A549 (cell line): ENCODE data around the gene FRMD4A. TPM values are rescaled to one million over a fixed set of nuclear protein-coding genes. Genes with fewer than 3 reads are reported as not detected.

Source experiments
- ATAC-seq, 2 experiments: fragments of 200-7000 bp in 1 of 2; fragments of >200 bp in 1 of 2; cut with Nextera tagmentation in 1 of 2; cut with Tn5 transposase in 1 of 2; 3 replicates each; pipeline versions ENCODE4 v1.8.0 to v1.9.1; 2018 to 2020; ENCODE audit warnings: mild to moderate bottlenecking in 1 of 2, moderate library complexity in 1 of 2
- CTCF ChIA-PET: fragments of 300-600 bp; sonication (Branson Sonifier 250); formaldehyde crosslinking; extraction: SDS; loops from one replicate; lab custom pipeline; 2021; ENCODE audit warnings: antibody characterized with exemption, inconsistent platforms; lab: Yijun Ruan, JAX
- POLR2A ChIA-PET: fragments of 350-600 bp; formaldehyde crosslinking; extraction: SDS; loops from one replicate; lab custom pipeline; 2021; ENCODE audit warnings: antibody characterized with exemption, inconsistent platforms; lab: Yijun Ruan, JAX
- DNase-seq, 2 experiments: peaks; one replicate each; pipeline versions ENCODE4 v3.0.0 to v3.0.0-alpha.2; 2011 to 2016; ENCODE audit warnings: low read depth in 1 of 2, low spot score in 1 of 2
- FAIRE-seq: peaks from 2 replicates; lab custom pipeline; 2011; peaks lifted over from hg19 to GRCh38; lab: Jason Lieb, UNC
- H3K27ac ChIP-seq, 2 experiments: fragments of >200 bp; sonication (Bioruptor Twin); formaldehyde crosslinking; 3 replicates each; pipeline ENCODE4 v1.5.1; 2016 to 2017
- H3K4me1 ChIP-seq: fragments of >200 bp; sonication (Bioruptor Twin); formaldehyde crosslinking; 3 replicates; pipeline ENCODE4 v1.6.1; 2016
- H3K4me2 ChIP-seq: fragments of >200 bp; sonication (Bioruptor Twin); formaldehyde crosslinking; 3 replicates; pipeline ENCODE4 v1.6.1; 2016
- H3K4me3 ChIP-seq: fragments of >200 bp; sonication (Bioruptor Twin); formaldehyde crosslinking; 3 replicates; pipeline ENCODE4 v1.5.1; 2016
- H3K9me3 ChIP-seq: fragments of >200 bp; sonication (Bioruptor Twin); formaldehyde crosslinking; 3 replicates; pipeline ENCODE4 v1.6.1; 2016
- ATOH8 ChIP-seq: fragments of 250-450 bp; sonication (Bioruptor Pico); IDR thresholded peaks from 2 replicates; pipeline ENCODE4 v1.5.0; 2020; ENCODE audit warnings: low read depth, mild to moderate bottlenecking, moderate library complexity
- BCL3 ChIP-seq: fragments of >200 bp; sonication (Bioruptor Twin); formaldehyde crosslinking; IDR thresholded peaks from 3 replicates; pipeline ENCODE4 v1.6.1; 2016
- BHLHE40 ChIP-seq: IDR thresholded peaks from 2 replicates; pipeline ENCODE4 v1.6.1; 2012; ENCODE audit warnings: low read depth, low read length, inconsistent platforms
- CBX2 ChIP-seq: fragments of 200-600 bp; sonication (generic); IDR thresholded peaks from 2 replicates; pipeline ENCODE4 v1.6.1; 2016; ENCODE audit warnings: low read depth, mild to moderate bottlenecking, borderline replicate concordance
- CBX8 ChIP-seq: fragments of 200-600 bp; sonication (generic); IDR thresholded peaks from 2 replicates; pipeline ENCODE4 v1.6.1; 2016
- CHD2 ChIP-seq: fragments of 150-350 bp; IDR thresholded peaks from 2 replicates; pipeline ENCODE4 v1.6.1; 2014; ENCODE audit warnings: low read length; ENCODE audit not compliant: partially characterized antibody
- CTCF ChIP-seq: fragments of >200 bp; sonication (Bioruptor Twin); formaldehyde crosslinking; IDR thresholded peaks from 3 replicates; pipeline ENCODE4 v1.5.1; 2016
- FOXS1 ChIP-seq: fragments of 250-450 bp; sonication (Bioruptor Pico); IDR thresholded peaks from 2 replicates; pipeline ENCODE4 v1.5.0; 2020; ENCODE audit warnings: mild to moderate bottlenecking, moderate library complexity
- GATA3 ChIP-seq: IDR thresholded peaks from 2 replicates; pipeline ENCODE4 v1.6.1; 2012; ENCODE audit warnings: borderline replicate concordance
- HES2 ChIP-seq: fragments of >200 bp; sonication (Bioruptor Twin); formaldehyde crosslinking; IDR thresholded peaks from 2 replicates; pipeline ENCODE4 v1.6.1; 2016
- HMGXB4 ChIP-seq: fragments of 250-450 bp; sonication (Bioruptor Pico); IDR thresholded peaks from 2 replicates; pipeline ENCODE4 v1.5.0; 2021; ENCODE audit warnings: mild to moderate bottlenecking, moderate library complexity, borderline replicate concordance
- HOXA7 ChIP-seq: fragments of 250-450 bp; sonication (Bioruptor Pico); IDR thresholded peaks from 2 replicates; pipeline ENCODE4 v1.5.0; 2020; ENCODE audit warnings: mild to moderate bottlenecking, moderate library complexity
- JUN ChIP-seq, 2 experiments: fragments of >200 bp; sonication (Bioruptor Twin); formaldehyde crosslinking; IDR thresholded peaks; 2 replicates in 1 of 2; 3 replicates in 1 of 2; pipeline ENCODE4 v1.6.1; 2016 to 2017
- MAFK ChIP-seq: fragments of 450-650 bp; IDR thresholded peaks from 2 replicates; pipeline ENCODE4 v1.6.1; 2014; ENCODE audit not compliant: partially characterized antibody
- NR3C1 ChIP-seq: fragments of >200 bp; sonication (Bioruptor Twin); formaldehyde crosslinking; IDR thresholded peaks from 3 replicates; pipeline ENCODE4 v1.6.1; 2017
- PHF8 ChIP-seq: fragments of 200-600 bp; sonication (generic); IDR thresholded peaks from 2 replicates; pipeline ENCODE4 v1.6.1; 2016; ENCODE audit warnings: low read depth, mild to moderate bottlenecking, antibody characterized with exemption, moderate library complexity, borderline replicate concordance
- POLR2AphosphoS2 ChIP-seq: conservative IDR thresholded peaks from 2 replicates; pipeline ENCODE4 v1.6.1; 2012; ENCODE audit warnings: low read length, improper control_type of control experiment, inconsistent platforms
- RCOR1 ChIP-seq: fragments of 150-350 bp; IDR thresholded peaks from 2 replicates; pipeline ENCODE4 v1.6.1; 2014; ENCODE audit warnings: antibody characterized with exemption, low read length, low read depth
- RNF2 ChIP-seq: fragments of 200-600 bp; sonication (generic); IDR thresholded peaks from 2 replicates; pipeline ENCODE4 v1.6.1; 2016; ENCODE audit warnings: low read depth, mild to moderate bottlenecking, antibody characterized with exemption, moderate library complexity, borderline replicate concordance
- TP53 ChIP-seq: fragments of 250-450 bp; sonication (Bioruptor Pico); IDR thresholded peaks from 2 replicates; pipeline ENCODE4 v1.5.0; 2021; ENCODE audit warnings: mild to moderate bottlenecking, moderate library complexity
- ZC3H11A ChIP-seq: fragments of 450-650 bp; IDR thresholded peaks from 2 replicates; pipeline ENCODE4 v1.6.1; 2014; ENCODE audit warnings: antibody characterized with exemption, mild to moderate bottlenecking
- ZNF302 ChIP-seq: fragments of 250-450 bp; sonication (Bioruptor Pico); IDR thresholded peaks from 2 replicates; pipeline ENCODE4 v1.9.0; 2021; ENCODE audit warnings: inconsistent platforms, mild to moderate bottlenecking, moderate library complexity
- WGBS: methylation state at CpG from one replicate; pipeline ENCODE4 v1.1.6; 2017; ENCODE audit errors: missing lambda C conversion rate; 5-methylcytosine and 5-hydroxymethylcytosine counted together
- polyA plus RNA-seq, 4 experiments: library from polyadenylated mRNA; depleted of rRNA in 3 of 4; stranded (reverse); fragments of >200 nt; fragmentation: RNase III in 1 of 4; extraction: RNeasy Plus Mini Kit Qiagen cat#74134 plus additional on column Dnase treatment in 1 of 4; gene quantifications; 2 replicates in 3 of 4; 3 replicates in 1 of 4; pipeline ENCODE4 v1.2.3, GENCODE V29; 2011 to 2017

Gene FRMD4A
- polyA plus RNA-seq, 2 of the 4 experiments (the other 2 are of a cell fraction): 2.5 to 4.7 TPM

- H3K4me2 ChIP-seq: no peak overlapping the region
- CTCF ChIA-PET: no interaction called here
- no peak for ATAC-seq
- 4% methylated on average over 9 of the region's 9 CpGs for WGBS
- no peaks in the 10 kb centered on the region for H3K4me1 ChIP-seq
- FAIRE-seq: no peak
- no peak overlapping the region for H3K27ac ChIP-seq
- no peak for DNase-seq
- TF ChIP-seq PHF8 (no peak), BHLHE40 (no peak), NR3C1 (no peak), CBX8 (peak; percentile 68; the same call in 1 of the 2 replicates), CBX2 (no peak)
- peaks cover 18% of the 10 kb centered on the region for H3K9me3 ChIP-seq
- H3K4me3 ChIP-seq: no peak overlapping the region
- POLR2A ChIA-PET: no interaction called here
Observed at GRCh38 chr10:14020037-14020664, 310.6 kb downstream of the FRMD4A start.

GRCh38 chr10:14017467-14017866 is 313.3 kb downstream of the FRMD4A start:
- H3K4me1 ChIP-seq: no peaks in the 10 kb centered on the region
- H3K9me3 ChIP-seq: peaks cover 18% of the 10 kb centered on the region
- FAIRE-seq (no peak), ATAC-seq (no peak)
- H3K27ac ChIP-seq: no peak overlapping the region
- TF ChIP-seq RCOR1: no peak
- no peak for TF ChIP-seq HES2
- TF ChIP-seq RNF2: no peak
- TF ChIP-seq ATOH8 (CRISPR knock-in tag): no peak
- no peak for TF ChIP-seq HOXA7
- no peak for TF ChIP-seq MAFK
- no peak for TF ChIP-seq CHD2
- TF ChIP-seq, all 56 proteins: peak for 0
- WGBS: 27% methylated on average over 3 of the region's 3 CpGs
- CTCF ChIA-PET: no interaction called here
- DNase-seq: no peak
- Histone ChIP-seq H3K4me2 (no peak overlapping the region), H3K4me3 (no peak overlapping the region)
- POLR2A ChIA-PET: no interaction called here

- 11% methylated on average over 6 of the region's 6 CpGs for WGBS
- Histone ChIP-seq H3K4me1 (no peaks in the 10 kb centered on the region), H3K4me2 (no peak overlapping the region), H3K27ac (no peak overlapping the region), H3K4me3 (no peak overlapping the region), H3K9me3 (peaks cover 18% of the 10 kb centered on the region)
- no peak for TF ChIP-seq CBX2
- no peak for FAIRE-seq
- POLR2A ChIA-PET: no interaction called here
- CTCF ChIA-PET: no interaction called here
- no peak for DNase-seq
- no peak for ATAC-seq
Observed at GRCh38 chr10:14016931-14017333, 313.8 kb downstream of the FRMD4A start.

- 17% methylated on average over 8 of the region's 8 CpGs for WGBS
- CTCF ChIA-PET: no interaction called here
- ATAC-seq: no peak
- no peak for DNase-seq
- POLR2A ChIA-PET: no interaction called here
- no peak for TF ChIP-seq JUN (IDR thresholded peaks at IDR 0.05)
- no peak for TF ChIP-seq ATOH8 (CRISPR knock-in tag)
- TF ChIP-seq FOXS1 (CRISPR knock-in tag): no peak
- TF ChIP-seq HMGXB4 (CRISPR knock-in tag): no peak
- TF ChIP-seq ZNF302 (CRISPR knock-in tag): no peak
- TF ChIP-seq GATA3: no peak
- TF ChIP-seq TP53: no peak
- TF ChIP-seq CTCF: no peak
- TF ChIP-seq POLR2AphosphoS2: no peak
- no peak for TF ChIP-seq BCL3
- no peak for TF ChIP-seq ZC3H11A
- FAIRE-seq: no peak
- H3K4me3 ChIP-seq: no peak overlapping the region
- peaks cover 18% of the 10 kb centered on the region for H3K9me3 ChIP-seq
- H3K4me2 ChIP-seq: no peak overlapping the region
- H3K4me1 ChIP-seq: no peaks in the 10 kb centered on the region
- H3K27ac ChIP-seq: no peak overlapping the region
Observed at GRCh38 chr10:14016011-14016536, 314.6 kb downstream of the FRMD4A start.
